HUES64 (cell line): ENCODE data around the gene SH3BP2.
"Not testable (repeated sequence)": the region's sequence is repeated elsewhere in the genome, so short reads cannot be mapped to it uniquely, and the experiment has no call there.

Experiments
- H3K27ac ChIP-seq: 2 replicates; pipeline ENCODE4 v1.7.0; 2013; ENCODE audit warnings: low read depth, low read length, inconsistent platforms
- H3K27me3 ChIP-seq: 2 replicates; pipeline ENCODE4 v1.6.1; 2013; ENCODE audit warnings: mild to moderate bottlenecking, low read length; ENCODE audit not compliant: insufficient read depth
- H3K36me3 ChIP-seq: 2 replicates; pipeline ENCODE4 v1.6.1; 2013; ENCODE audit warnings: mild to moderate bottlenecking, low read length; ENCODE audit not compliant: insufficient read depth
- H3K4me1 ChIP-seq: 2 replicates; pipeline ENCODE4 v1.6.1; 2013; ENCODE audit warnings: mild to moderate bottlenecking, low read length, moderate library complexity; ENCODE audit not compliant: insufficient read depth
- H3K4me3 ChIP-seq: 2 replicates; pipeline ENCODE4 v1.5.1; 2013; ENCODE audit warnings: mild to moderate bottlenecking, low read length, moderate library complexity
- H3K9ac ChIP-seq: 2 replicates; pipeline ENCODE4 v1.6.1; 2013; ENCODE audit warnings: mild to moderate bottlenecking, low read depth, low read length
- H3K9me3 ChIP-seq: 2 replicates; pipeline ENCODE4 v1.6.1; 2013; ENCODE audit warnings: low read depth, low read length; ENCODE audit not compliant: insufficient read depth
- WGBS: fragments of 150-250, 120-280 bp; methylation state at CpG from one replicate; pipeline ENCODE4 v1.1.7; 2013; ENCODE audit warnings: missing lambda C conversion rate; 5-methylcytosine and 5-hydroxymethylcytosine counted together

SH3BP2 gene

DNA sequence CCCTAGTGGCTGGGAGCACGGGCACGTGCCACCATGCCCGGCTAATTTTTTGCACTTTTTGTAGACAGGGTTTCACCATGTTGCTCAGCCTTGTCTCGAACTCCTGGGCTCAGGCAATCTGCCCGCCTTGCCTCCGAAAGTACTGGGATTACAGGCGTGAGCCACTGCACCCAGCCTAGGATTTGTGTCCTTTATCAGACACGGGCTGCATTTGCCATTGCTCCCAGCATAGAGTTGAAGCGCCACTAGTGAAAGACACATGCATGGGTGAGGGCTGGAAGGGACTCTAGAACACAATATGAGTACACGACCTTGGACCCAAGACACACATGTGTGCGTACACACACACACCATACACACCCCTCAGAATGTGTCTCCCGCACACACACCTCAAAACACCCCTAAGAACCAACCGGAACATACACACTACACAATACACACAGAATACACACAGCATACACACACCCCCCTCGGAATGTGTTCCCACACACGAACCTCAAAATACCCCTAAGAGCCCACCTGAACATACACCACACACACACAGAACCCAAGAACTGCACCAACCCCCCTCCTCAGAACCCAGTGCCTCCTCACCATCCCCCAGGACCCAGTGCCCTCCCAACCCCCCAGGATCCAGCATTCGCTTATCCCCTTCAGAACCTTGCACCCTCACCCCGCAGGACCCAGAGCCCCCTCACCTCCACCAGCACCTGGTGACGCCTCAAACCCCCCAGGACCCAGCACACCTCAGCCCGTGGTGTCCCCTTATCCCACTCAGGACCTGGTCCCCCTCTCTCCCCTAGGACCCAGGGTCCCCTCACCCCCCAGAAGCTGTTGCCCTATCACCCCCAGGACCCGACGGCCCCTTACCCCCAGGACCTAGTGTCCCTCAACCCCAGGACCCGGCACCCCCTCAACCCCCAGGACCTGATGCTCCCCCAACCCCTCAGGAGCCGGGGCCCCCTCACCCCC lies 37.8 kb upstream of the SH3BP2 start:
- no peaks in the 10 kb centered on the region for H3K9me3 ChIP-seq
- H3K27me3 ChIP-seq = no peaks in the 10 kb centered on the region
- peak overlapping the region; percentile 88 for H3K4me3 ChIP-seq
- H3K9ac ChIP-seq = peak overlapping the region; percentile 84
- no peak overlapping the region for H3K27ac ChIP-seq
- H3K4me1 ChIP-seq = peaks cover 3% of the 10 kb centered on the region; the same call in 1 of the 2 replicates
- H3K36me3 ChIP-seq = no peaks in the 10 kb centered on the region
- 69% methylated on average over 23 of the region's 23 CpGs for WGBS

DNA sequence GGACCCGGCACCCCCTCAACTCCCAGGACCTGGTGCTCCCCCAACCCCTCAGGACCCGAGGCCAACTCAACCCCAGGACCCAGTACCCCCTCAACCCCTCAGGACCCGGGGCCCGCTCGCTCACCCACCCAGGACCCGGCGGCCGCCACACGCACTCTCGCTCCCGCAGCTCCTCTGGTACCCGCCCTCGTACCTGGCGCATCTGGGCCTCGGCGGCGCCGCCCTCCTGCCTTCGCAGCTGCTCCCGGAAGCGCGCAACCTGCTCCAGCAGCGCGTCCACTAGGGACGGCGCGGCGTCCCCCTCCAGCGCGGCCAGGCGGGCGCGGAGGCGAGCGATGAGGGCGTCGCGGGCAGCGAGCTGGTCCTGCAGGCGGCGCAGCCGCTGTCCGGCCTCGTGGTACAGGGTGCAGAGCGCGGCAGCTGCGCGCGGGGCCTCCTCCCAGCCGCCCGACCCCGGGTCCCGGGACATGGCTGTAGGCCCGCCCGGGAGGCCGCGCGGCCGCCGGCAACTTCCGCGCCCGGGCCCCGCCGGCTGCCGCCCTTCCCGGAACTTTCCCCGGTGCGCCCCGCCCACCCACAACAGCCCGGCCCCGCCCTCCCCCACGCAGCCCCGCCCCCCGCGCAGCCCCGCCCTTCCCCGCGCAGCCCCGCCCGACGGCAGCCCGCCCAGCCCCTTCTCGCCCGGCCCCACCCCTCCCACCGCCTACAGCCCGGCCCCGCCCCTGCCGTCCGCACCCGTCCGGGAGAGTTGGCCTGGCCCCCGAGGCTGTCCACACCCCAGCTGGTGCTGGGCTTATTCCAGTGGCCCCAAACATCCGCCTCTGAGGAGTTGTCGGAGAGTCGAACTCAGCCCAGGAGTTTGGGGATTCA lies 36.8 kb upstream of the SH3BP2 start, which contains the start of gene TNIP2:
Gene TNIP2, minus strand, starts transcription at position 516 of the 870 bp plus-strand sequence. Its CDS starts 47 bp downstream, at position 469.
- under 1% methylated on average over 70 of the region's 96 CpGs for WGBS
- peak within 1 kb of the TSS; percentile 84 for H3K9ac ChIP-seq
- peaks cover 3% of the 10 kb centered on the region; the same call in 1 of the 2 replicates for H3K4me1 ChIP-seq
- no peaks in the 10 kb centered on the region for H3K36me3 ChIP-seq
- H3K9me3 ChIP-seq = no peaks in the 10 kb centered on the region
- H3K27ac ChIP-seq = peak within 1 kb of the TSS; percentile 71; the same call in 1 of the 2 replicates
- H3K4me3 ChIP-seq = peak within 1 kb of the TSS; percentile 88
- no peaks in the 10 kb centered on the region for H3K27me3 ChIP-seq

DNA sequence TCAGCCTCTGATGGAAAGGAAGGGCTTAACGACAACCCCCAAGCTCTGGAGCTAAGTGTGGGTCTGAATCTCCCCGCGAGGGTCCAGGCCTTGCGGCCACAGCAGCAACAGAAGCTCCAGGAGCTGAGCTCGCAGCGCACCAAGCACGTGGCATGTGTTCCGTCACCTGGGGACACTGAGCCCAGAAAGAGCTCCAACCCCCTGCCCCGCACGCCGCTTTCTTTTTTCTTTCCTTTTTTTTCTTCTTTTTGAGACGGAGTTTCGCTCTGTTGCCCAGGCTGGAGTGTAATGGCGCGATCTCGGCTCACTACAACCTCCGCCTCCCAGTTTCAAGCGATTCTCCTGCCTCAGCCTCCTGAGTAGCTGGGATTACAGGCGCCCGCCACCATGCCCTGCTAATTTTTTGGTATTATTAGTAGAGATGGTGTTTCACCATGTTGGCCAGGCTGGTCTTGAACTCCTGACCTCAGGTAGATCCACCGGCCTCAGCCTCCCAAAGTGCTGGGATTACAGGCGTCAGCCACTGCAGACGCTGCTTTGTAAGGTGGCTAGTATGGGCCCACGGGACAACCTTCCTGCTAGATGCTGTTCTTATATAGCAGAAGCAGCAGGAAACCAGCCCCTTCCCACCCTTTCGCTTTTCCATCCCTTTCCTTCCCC lies 36.1 kb upstream of the SH3BP2 start:
- Histone ChIP-seq H3K27ac (no peak overlapping the region), H3K27me3 (no peaks in the 10 kb centered on the region), H3K9ac (0 out of 2 replicates have a peak overlapping the region, but pooled peaks have one; percentile 21), H3K36me3 (no peaks in the 10 kb centered on the region), H3K9me3 (no peaks in the 10 kb centered on the region), H3K4me1 (peaks cover 3% of the 10 kb centered on the region; the same call in 1 of the 2 replicates), H3K4me3 (peak overlapping the region; percentile 48)
- WGBS = 75% methylated on average over 25 of the region's 25 CpGs

DNA sequence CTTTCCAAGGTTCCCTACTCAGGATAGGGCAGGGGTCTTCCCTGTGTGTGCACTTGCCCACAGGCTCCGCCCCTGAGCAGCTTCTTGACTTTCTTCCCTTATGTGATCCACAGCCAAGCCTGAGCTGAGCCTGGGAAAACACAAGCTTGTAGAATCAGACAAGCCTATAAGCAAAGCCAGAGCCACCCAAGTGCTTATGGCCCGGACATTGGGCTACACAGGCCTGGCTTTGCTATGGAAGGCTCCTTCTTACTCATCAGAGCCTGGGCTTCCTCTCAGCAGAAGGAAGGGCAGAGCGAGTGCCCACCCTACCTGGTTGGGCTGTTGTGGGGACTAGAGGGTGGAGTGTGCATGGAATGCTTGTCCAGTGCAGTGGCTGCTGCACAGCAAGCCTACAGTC lies 35.5 kb upstream of the SH3BP2 start:
- WGBS = 90% methylated on average over 3 of the region's 3 CpGs
- H3K27ac ChIP-seq = no peak overlapping the region
- peaks cover 3% of the 10 kb centered on the region; the same call in 1 of the 2 replicates for H3K4me1 ChIP-seq
- H3K27me3 ChIP-seq = no peaks in the 10 kb centered on the region
- H3K36me3 ChIP-seq = no peaks in the 10 kb centered on the region
- H3K9ac ChIP-seq = no peak overlapping the region
- no peaks in the 10 kb centered on the region for H3K9me3 ChIP-seq
- no peak overlapping the region for H3K4me3 ChIP-seq

DNA sequence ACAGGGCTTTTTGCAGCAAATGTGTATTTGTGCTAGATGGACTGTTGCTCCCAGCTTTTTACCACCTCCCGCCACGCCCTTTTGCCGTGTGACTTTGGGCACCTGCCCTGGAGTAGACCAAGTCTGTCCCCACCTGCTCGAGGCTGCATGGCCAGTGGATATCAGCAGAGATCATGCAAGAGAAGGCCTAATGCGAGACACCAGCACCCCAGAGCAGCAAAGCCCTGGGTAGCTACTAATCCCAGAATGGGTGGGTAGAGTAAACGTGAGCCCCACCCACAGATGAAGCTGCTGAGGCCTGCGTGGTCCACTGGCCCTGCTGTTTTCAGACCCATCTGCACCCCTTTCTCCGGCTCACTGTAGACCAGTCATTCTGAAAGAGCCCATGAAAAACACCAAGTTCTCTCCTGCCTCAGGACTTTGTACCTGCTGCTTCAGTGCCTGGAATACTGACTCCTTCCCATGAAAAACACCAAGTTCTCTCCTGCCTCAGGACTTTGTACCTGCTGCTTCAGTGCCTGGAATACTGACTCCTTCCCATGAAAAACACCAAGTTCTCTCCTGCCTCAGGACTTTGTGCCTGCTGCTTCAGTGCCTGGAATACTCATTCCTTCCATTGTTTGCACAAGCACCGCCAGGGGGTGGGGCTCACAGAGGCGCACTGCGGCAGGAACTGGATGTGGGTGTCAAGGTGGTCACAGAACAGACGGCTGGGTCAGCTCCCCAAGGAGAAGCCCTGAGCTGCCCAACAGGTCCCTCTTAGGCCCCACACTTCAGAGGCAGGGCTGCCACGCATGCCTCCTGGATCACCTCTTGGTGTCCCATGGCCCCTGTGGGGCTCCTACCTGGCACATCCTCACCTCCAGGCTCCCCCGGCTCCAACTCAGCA lies 31.6 kb upstream of the SH3BP2 start:
- H3K27ac ChIP-seq = no peak overlapping the region
- no peaks in the 10 kb centered on the region for H3K27me3 ChIP-seq
- no peak overlapping the region for H3K9ac ChIP-seq
- H3K4me1 ChIP-seq = peaks cover 3% of the 10 kb centered on the region; the same call in 1 of the 2 replicates
- no peaks in the 10 kb centered on the region for H3K36me3 ChIP-seq
- no peak overlapping the region for H3K4me3 ChIP-seq
- WGBS = 77% methylated on average over 14 of the region's 14 CpGs
- H3K9me3 ChIP-seq = no peaks in the 10 kb centered on the region

DNA sequence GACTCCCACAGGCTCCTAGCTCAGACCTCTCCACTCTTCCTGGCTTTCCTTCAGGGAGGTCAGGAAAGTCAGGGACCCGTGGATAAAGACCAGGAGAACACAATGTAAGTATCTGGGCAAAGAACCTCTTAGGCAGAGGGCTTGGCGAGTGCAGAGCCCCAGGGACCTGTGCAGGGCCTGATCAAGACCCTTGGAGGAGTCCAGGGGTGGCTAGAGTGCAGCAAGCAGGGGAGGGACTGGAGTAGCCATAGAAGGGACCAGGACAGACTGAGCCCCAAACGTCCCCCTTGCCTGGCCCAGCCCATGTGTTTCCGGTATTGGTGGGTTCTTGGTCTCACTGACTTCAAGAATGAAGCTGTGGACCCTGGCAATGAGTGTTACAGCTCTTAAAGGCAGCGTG lies 30.8 kb upstream of the SH3BP2 start:
- Histone ChIP-seq H3K36me3 (no peaks in the 10 kb centered on the region), H3K9me3 (0 out of 2 replicates have a peak, but pooled peaks cover 3% of the 10 kb centered on the region), H3K27me3 (no peaks in the 10 kb centered on the region), H3K27ac (no peak overlapping the region), H3K9ac (no peak overlapping the region), H3K4me3 (no peak overlapping the region), H3K4me1 (no peaks in the 10 kb centered on the region)
- 90% methylated on average over 5 of the region's 5 CpGs for WGBS

DNA sequence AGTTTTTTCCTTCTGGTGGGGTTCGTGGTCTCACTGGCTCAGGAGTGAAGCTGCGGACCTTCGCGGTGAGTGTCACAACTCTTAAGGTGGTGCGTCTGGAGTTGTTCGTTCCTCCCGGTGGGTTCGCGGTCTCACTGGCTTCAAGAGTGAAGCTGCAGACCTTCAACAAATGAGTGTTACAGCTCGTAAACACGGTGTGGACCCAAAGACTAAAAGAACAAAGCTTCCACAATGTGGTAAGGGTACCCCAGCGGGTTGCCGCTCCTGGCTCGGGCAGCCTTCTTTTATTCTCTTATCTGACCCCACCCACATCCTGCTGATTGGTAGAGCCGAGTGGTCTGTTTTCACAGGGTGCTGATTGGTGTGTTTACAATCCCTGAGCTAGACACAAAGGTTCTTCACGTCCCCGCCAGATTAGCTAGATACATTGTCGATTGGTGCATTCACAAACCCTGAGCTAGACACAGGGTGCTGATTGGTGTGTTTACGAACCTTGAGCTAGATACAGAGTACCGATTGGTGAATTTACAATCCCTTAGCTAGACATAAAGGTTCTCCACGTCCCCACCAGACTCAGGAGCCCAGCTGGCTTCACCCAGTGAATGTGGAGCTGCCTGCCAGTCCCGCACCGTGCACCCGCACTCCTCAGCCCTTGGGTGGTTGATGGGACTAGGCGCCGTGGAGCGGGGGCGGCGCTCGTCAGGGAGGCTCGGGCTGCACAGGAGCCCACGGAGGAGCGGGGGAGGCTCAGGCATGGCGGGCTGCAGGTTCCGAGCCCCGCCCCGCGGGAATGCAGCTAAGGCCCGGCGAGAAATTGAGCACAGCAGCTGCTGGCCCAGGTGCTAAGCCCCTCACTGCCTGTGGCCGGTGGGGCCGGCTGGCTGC lies 30.2 kb upstream of the SH3BP2 start:
- not testable (repeated sequence) for H3K4me1 ChIP-seq, H3K9me3 ChIP-seq, H3K9ac ChIP-seq, H3K27ac ChIP-seq, H3K36me3 ChIP-seq, H3K27me3 ChIP-seq, H3K4me3 ChIP-seq
- WGBS = 95% methylated on average over 42 of the region's 42 CpGs

DNA sequence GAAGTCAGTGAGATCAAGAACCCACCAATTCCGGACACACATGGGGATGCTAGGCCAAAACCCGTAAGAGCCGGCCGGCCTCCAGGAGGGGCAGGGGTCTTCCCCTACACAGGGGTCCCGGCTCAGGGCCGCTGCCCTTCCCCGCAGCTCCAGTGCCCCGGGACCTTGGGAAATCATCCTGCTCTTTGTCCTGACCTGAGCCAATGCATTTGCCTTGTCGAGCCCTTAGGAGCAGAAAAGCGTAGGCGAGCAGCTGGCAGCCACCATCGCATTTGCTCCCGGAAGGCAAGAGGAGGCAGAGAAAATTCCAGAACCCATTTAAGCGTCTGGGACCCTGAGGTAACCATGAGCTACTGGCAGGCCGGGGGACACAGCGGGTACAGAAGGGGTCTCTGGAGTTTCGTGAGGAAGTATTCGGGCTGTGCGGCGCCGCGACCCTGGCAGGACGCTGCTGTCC lies 29.3 kb upstream of the SH3BP2 start:
- Histone ChIP-seq H3K4me1 (no peaks in the 10 kb centered on the region), H3K4me3 (peak overlapping the region; percentile 46; the same call in 1 of the 2 replicates), H3K9ac (no peak overlapping the region; the same call in 1 of the 2 replicates), H3K9me3 (0 out of 2 replicates have a peak, but pooled peaks cover 3% of the 10 kb centered on the region), H3K36me3 (no peaks in the 10 kb centered on the region), H3K27ac (no peak overlapping the region), H3K27me3 (no peaks in the 10 kb centered on the region)
- WGBS = 86% methylated on average over 23 of the region's 23 CpGs

DNA sequence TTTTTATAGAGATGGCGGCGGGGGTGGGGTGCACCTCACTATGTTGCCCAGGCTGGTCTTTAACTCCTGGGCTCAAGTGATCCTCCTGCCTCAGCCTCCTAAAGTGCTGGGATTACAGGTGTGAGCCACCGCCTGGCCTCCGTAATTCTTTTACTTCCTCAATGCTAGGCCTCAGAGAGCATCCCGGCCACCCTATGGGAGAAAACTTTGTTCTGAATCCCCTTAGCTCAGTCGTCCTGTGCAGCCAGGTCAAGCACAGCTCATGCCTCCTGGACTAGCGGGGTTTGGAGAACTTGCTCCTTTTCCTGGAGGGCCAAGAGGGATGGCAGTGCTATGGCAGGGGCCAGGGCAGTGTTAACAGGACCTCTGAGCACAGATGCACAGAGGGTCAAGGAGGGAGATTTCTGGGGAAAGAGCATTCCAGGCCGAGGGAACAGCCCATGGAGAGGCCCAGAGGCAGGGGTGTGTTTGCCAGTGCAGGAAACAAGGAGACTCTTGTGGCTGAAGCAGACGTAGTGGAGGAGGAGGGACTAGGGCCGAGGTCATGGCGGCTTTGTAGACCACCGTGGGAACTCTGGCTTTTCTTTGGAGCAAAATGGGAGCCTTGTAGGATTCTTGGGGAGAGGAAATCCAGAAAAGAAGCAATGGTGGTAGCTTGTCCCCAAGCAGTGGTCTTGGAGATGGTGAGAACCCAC lies 26.9 kb upstream of the SH3BP2 start:
- H3K4me3 ChIP-seq = no peak overlapping the region
- H3K4me1 ChIP-seq = no peaks in the 10 kb centered on the region
- WGBS = 93% methylated on average over 12 of the region's 12 CpGs
- no peaks in the 10 kb centered on the region for H3K27me3 ChIP-seq
- no peak overlapping the region for H3K9ac ChIP-seq
- H3K27ac ChIP-seq = no peak overlapping the region
- no peaks in the 10 kb centered on the region for H3K36me3 ChIP-seq
- H3K9me3 ChIP-seq = 0 out of 2 replicates have a peak, but pooled peaks cover 3% of the 10 kb centered on the region
